NCI-H2107 treated with DMSO at 0.1 percent for 48 hours (cell line): ENCODE results near the gene POFUT1.
"Not testable (repeated sequence)": the region's sequence is repeated elsewhere in the genome, so short reads cannot be mapped to it uniquely, and the experiment has no call there.

Experiments used
- DNase-seq: peaks from one replicate; lab custom pipeline; 2025; ENCODE audit not compliant: unreplicated experiment; lab: John Stamatoyannopoulos, UW

POFUT1 gene

GRCh38 chr20:32207626-32208498 lies at the start of gene POFUT1, which contains the start of gene PLAGL2:
TSS of gene POFUT1 (plus strand) at chr20:32207880. CDS start at chr20:32207942, 62 bp downstream.
TSS of gene PLAGL2 (minus strand) at chr20:32207743. CDS start at chr20:32202178, 5,565 bp downstream.
- DNase-seq: peak; percentile 36

GRCh38 chr20:32158351-32158750 lies 49.3 kb upstream of the POFUT1 start:
- no peak for DNase-seq

GRCh38 chr20:32158943-32159660 lies 48.6 kb upstream of the POFUT1 start:
- DNase-seq: no peak

GRCh38 chr20:32159766-32160221 lies 47.9 kb upstream of the POFUT1 start:
- no peak for DNase-seq

- DNase-seq: no peak
Observed at GRCh38 chr20:32160341-32160740, 47.3 kb upstream of the POFUT1 start.

GRCh38 chr20:32162351-32162750 lies 45.3 kb upstream of the POFUT1 start:
- no peak for DNase-seq

GRCh38 chr20:32163951-32164350 lies 43.7 kb upstream of the POFUT1 start:
- DNase-seq: no peak

- no peak for DNase-seq
Observed at GRCh38 chr20:32164984-32165735, 42.5 kb upstream of the POFUT1 start.

GRCh38 chr20:32165836-32166545 lies 41.7 kb upstream of the POFUT1 start:
- no peak for DNase-seq

GRCh38 chr20:32167552-32167951 lies 40.1 kb upstream of the POFUT1 start:
- no peak for DNase-seq

- DNase-seq: no peak
Observed at GRCh38 chr20:32168184-32168910, 39.3 kb upstream of the POFUT1 start.

GRCh38 chr20:32177696-32178095 lies 30.0 kb upstream of the POFUT1 start:
- not testable (repeated sequence) for DNase-seq

GRCh38 chr20:32179515-32179914 lies 28.2 kb upstream of the POFUT1 start:
- DNase-seq: no peak

GRCh38 chr20:32179934-32180333 lies 27.7 kb upstream of the POFUT1 start:
- DNase-seq: no peak

- no peak for DNase-seq
Observed at GRCh38 chr20:32181606-32182005, 26.1 kb upstream of the POFUT1 start.

GRCh38 chr20:32183947-32184635 lies 23.6 kb upstream of the POFUT1 start:
- DNase-seq: no peak

- no peak for DNase-seq
Observed at GRCh38 chr20:32184961-32185603, 22.6 kb upstream of the POFUT1 start.

GRCh38 chr20:32186506-32186905 lies 21.2 kb upstream of the POFUT1 start:
- DNase-seq: no peak
